Effector CD8-positive, alpha-beta T cell (primary cell): ENCODE results near the gene RAB11FIP5.

Experiments
- DNase-seq: peaks from one replicate; lab custom pipeline; 2025; lab: John Stamatoyannopoulos, UW

Gene RAB11FIP5

DNA sequence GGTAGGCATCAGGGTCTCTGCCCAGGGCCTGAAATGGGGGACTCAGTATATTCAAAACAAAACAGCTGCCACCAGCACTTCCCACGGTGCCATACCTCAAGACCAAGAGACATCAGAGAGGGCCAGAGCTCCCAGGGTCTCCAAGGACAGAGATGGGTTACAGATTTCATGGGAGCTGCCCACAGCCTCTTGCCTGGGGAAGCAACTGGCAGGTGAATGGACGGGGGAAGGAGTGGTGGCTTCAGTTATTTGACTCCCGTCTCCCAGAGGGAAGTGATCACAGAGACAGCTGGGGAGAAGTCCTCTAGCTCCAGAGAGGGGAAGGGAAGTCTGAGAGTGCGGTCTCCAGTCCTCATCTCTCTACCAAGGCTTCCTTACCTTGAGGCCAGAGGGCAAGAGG is 25.4 kb downstream of the RAB11FIP5 start:
- DNase-seq: no peak

DNA sequence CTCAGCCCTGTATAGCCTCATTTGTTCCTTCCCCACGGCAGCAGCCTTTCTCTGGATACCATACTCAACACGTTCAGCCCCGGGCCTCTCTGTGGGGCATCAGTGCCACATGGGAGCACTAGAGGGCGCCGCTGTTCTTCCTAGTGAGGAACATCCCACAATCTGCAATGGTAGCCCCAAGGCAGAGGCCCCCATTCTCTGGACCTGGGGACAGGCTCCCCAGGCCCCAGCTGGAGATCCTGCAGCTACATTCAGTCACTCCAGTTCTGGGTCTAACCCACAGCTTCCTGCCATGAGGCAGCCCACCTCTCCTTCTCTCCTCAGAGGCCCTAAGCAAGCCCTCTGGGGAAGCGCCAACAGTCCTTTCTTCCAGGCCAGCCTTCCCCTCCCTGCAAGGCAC is 27.1 kb downstream of the RAB11FIP5 start:
- DNase-seq: peak; percentile 64

DNA sequence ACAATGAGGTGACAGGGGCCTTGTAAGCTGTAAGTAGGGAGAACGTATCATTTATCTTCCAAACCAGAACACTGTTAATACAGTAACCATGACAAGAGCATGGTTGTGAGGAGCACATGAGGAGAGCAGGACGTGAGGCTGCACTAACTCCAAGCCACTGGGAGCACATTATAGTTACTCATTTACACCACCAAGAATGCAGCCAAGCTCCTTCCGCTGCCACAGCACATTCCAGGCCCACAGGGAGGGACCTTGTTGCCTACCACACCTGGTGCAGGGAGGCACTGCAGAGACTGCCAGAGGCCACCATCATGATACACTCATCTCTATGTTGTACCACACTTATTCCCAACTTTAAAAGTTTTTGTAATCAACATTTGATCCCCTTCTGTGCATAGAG is 27.8 kb downstream of the RAB11FIP5 start:
- no peak for DNase-seq

DNA sequence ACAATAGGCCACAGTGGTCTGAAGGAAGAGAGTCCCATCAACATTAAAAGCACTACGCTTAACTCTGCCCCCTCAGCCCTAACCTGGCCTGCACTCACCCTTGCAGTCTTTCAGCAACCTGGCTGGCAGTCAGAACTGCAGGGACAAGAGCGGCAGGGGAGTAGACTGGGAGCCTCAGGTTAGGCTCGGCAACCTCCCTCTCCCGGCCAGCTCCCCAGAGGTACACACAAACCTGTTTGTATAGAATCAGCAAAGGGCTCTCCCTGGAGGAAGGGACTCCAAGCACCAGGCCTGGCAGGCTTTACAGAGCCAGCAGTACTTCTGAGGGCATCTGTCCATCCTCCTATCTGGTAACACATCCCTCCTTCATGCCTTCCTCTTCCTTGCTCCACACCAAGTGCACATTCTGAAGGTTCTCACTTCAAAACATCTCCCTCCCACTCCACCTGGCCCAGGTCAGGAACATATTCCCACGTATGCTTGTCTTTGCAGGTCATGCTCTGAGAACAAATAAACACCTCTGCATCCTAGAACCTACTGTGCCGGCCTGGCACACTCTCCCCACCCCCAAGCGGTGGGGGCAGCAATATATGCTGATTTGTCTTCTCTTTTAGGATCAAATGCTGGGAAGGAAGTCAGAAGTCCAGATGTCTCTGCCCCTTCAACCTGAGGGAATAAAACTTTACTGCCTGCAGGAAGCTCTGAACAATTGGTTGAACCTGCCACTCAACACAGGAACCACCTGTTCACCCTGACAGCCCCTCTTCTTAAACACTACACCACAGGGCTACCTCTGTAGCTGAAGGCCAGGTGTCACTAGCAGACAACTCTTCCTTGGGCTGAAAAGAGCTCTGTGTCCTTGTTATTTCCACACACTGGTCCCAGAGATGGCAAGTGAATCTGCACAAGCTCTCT is 28.6 kb downstream of the RAB11FIP5 start:
- DNase-seq: no peak

DNA sequence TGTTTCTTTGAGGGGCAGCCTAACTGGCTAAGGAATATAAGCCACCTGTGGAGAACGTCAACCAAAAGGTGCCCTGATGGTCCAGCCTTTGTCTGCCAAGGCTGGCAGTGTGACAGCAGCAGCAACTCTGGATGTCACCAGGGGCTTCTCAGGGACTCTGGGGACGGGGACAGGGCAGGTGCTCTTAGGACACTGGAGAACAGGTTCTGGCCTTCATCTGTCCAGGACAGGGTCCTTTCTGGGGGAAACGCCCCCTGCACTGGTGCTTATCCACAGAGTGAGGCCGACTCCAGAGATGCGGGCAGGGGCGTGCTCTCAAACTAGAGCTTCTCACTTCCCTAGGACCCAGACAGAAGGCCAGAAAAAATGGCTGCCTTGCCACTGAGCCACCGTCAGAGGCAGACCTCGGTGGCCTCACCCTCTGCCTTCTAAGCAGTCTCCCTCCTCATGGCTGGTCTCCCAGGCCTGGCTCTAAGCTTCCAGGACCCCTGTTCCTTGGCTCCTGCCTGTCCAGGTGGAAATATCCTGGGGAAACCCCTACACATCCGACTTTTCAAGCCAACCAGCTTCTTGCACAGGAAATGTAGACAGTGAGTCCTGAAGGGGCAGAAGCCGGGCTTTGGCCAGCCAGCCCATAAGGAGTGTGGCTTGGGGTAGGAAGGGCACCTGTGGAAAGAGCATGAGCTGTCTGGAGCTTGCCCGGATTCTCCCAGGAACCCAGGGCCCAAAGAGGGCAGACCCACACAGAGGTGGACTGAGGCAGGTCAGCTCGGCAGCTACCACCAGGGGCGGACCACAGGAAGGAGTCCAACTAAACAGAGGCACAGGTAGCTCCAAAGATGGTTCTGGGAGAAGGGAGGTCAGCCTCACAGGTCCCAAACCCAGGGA is 30.0 kb downstream of the RAB11FIP5 start:
- DNase-seq: no peak

DNA sequence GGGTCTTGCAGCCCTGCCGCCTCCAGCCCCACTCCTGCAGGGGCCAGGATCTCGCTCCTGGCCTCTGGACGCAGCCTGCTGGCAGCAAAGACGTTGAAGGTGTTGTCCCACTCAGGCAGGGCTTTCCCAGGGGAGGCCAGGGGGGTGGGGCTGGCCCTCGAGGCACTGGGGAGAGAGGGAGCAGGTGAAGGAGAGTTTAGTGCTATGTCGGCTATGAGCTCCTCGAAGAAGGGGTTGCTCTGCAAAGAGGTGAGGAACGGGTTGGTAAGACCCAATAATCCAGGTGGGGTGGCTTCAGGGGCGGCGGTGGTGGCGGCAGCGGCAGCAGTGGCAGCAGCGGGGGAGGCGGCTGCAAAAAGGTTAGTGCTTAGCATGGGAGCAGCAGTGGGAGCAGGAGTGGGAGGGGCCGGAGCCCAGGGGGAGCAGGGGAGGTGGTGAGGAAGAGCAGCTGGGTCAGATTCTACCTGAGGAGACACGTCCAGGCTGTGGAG is 31.5 kb downstream of the RAB11FIP5 start:
- no peak for DNase-seq

DNA sequence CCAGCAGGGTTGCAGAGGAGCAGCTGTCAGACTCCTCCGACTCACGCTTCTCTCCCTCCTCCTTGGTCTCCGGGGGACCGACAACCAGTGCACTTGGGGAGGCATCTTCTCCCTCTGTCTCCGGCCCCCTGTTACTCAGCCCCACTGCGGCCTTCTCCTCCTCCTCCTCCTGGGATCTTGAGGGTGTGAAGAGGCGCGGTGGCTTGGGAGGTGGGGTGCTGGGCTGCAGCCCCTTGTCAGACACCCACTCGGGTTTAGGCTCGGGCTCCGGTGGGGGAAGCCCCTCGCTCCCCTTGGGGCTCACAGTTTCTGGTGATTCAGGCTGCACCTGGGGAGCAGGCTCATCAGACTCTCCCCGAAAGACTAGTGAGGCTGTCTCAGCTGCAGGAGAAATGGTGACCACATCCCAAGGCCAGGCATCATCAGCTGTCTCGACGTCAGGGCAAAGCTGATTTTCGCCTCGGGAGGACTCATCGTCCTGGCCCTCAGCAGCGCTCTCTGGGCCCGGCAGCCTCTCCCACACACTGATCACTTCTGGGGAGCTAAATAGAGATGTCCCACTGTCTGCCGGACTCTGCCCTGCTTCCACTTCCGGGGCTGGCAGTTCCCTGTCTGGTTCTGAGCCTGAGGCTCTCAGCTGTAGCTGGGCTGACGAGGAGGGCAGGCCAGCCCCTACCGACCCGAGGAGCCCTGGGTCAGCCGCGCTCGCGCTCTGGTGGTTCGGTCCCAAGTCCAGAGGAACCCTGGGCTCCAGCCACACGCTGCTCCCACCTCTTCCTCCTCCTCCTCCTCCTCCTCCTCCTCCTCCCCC is 32.2 kb downstream of the RAB11FIP5 start:
- no peak for DNase-seq

DNA sequence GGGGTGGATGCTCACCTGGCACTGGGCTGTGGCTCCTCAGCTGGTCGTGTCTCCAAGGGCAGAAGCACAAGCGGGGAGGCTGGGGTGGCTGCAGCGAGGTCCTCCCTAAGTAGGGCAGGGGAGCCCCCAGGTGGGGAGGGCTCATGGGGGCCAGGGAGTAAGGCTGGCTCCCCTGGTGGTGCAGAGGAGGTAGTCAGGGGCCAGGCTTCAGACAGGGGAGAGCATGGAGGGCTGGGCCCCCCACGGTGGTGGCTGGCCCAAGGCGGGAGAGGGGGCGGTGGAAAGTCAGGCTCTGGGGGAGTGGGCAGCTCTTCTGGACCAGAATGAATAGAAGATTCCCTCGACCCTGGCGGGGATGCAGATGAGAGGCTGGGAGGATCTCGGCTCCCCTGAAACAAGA is 33.1 kb downstream of the RAB11FIP5 start:
- DNase-seq: no peak

DNA sequence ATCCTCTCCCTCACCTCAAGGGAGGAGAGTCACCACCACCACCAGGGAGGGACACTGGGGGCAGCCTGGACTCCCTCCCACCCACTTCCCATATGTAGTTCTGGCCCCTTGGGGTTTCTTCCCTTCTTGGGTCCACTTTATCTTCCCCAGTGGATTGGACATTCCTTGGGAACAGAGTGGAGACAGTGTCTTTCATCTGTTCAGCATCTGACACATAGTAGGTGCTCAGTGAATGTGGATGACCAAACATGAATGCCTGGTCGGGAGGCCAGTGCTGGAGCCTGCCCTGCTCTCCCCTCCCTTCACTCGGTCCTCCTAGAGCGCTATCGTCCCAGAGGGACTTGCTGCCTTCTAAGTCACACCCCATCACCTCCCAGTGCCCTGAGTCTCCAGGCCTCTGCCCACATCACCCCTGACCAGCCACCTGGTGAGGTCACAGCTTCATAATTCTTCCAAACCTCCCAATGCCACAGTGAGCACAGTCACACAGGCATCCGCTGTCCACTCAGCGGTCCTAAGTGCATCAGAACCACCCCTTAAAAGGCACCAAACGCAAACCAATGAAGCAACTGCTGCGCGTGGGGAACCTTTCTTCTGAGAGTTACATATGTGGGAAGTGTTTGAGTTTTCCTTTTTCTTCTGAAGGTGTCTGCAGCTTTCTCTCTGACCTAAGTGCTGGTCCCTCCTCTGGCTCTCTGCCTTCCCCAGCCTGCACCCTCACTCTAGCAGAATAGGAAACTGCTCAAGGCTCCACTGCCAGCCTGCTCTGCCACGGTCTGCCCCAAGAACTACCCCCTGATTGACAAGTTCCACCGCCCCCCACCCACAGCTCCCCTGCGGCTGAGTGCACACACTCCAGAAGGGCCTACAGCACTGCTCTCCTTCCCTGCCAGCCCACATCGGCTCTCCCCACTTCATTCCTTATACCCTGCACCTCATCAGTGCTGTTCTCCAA is 34.0 kb downstream of the RAB11FIP5 start:
- DNase-seq: no peak

DNA sequence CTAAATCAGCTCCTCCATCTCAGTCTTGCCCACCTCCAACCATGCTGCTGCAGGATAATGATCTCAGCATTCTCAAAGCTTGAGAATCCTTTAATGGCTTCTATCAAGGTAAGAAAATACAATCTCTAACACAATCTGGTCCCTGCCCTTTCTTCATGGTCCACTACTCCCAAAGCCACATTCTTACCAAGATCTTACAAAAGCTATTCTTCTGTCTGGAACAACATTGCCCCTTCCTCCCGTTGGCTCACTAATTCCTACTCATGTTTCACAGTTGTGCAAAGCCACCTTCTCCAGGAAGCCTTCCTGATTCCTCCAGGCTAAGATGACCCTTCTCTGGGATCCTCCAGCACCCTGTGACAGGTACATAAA is 35.3 kb downstream of the RAB11FIP5 start:
- DNase-seq: no peak

DNA sequence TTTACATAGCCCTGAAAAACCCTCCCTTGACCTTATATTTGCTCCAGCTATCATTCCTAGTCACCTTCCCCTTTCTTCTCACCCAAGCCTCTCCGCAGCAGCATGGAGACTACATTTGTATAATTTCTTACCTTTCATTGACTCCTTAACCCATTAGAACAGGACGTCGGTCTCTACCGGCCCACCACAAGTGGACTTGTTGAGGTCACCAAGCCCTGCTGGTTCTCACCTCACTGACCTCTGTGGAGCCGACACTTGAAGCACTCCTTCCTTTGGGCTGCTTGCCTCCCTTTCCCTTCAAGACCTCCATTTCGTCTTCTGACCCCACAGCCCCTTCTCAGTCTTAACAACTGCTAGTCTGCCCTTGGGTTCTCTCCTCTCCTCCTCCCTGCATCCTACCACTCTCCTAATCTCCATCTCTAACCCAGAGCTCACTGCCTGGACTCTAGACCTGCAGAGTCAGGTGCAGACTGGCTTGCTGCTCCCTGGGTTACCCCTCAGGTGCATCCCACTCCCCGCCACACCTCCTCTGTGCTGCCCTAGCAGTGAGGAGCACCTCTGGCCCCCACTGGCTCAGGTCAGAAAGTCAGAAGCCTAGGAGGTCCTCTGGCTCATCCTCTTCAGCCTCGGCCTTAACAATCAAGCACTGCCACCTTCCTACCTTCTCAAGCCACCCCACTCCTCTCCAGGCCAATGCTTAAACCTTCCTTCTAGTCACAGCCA is 35.9 kb downstream of the RAB11FIP5 start:
- no peak for DNase-seq

DNA sequence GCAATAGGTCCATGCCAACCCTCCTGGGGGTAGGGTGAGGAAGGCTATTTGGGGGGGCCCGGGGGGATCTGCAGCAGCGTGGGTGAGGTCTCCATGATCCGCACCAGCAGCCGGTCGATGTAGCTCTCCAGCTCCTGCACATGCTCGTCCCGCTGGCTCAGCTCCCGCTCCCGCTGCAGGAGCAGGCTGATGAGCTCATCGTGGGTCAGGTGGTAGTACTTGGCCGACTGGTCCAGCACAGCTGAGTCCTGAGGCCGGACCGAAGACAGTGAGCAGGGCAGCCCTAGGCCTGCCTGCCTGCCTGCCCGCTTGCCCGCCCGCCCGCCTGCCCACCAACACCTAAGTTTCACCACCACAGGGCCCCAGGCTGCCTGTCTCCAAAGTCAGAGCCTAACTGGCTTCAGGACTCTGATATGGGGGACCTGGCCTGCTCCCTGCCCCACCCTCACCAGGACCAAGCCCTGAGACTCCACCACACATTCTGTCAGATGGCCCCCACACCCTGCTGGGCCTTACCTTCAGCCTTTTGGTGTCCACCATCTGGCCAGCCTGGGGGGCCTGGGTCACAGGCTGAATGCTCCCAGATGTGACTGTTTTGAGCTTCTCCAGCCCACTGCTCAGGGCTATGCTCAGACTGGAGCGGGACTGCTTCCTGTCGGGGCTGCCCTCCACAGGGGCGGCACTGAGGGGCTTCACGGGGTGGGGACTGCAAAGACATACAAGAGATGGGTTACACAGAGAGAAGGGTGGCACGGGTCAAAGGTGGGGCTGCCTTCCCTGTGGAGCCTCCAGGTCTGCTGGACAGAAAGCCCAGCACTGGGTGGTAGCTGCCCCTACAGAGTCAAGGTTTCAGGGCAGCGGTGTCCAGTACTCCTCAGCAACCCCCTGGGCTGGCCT is 37.0 kb downstream of the RAB11FIP5 start:
- no peak for DNase-seq

DNA sequence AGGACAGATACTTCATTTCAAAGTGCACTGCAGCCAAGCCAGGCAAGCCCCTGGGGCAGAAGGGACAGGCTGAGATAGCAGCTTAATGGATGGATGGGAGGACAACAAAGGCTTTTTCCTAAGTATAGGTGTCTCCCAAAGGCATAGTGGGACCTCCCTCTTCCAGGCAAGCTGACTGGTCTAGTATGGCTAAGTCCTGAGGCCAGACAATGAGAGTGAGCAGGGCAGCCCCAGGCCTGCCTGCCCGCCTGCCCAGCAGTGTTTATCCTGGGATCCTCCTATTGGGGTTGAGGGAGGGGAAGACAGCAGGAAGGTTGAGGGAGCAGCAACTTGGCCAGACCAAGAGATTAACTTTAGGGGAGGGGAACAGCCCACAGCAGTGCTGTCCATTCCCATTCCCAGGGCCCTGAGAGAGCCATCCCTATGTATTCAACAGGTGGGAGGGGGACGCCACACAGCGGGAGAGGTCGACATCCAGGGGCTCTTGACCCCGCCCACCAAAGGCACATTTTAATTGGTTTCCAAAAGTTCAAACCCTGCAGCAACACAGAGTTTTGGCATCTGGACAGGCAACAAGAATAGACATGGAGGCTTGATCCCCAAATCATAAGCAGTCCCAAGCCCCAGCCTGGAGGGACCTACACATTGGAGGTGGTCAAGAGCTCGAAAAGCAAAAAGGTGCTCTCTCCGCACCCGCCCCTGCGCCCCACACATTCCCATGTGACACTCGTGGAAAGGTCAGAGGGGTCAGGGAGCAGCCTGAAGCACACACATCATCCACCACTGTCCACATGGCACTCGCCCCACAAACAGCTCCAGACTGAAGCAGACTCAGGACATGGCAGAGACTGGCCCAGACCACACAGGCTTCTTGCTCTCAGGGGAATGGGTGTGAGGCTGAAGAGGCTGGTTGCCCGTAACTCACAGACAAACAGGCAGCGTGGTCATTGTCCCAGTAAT is 38.4 kb downstream of the RAB11FIP5 start:
- no peak for DNase-seq

DNA sequence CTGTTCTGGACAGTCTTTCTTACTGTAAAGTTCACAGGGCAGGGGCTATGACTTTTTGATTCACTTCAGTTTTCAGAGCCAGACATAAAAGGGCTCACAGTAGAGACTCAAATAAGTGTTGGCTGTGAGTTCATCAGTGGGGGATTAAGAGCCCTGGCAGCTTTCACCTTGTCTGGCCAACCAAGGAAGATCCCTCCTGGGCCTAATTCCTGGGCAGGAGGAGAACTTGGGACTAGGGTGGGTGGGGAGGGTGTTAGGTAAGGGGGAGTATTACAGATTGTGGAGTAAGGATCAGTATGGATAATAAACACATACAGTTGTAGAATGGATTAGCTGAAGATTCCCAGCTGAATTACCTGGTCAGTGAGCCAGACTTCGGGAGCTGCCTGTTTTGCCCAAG is 40.3 kb downstream of the RAB11FIP5 start:
- DNase-seq: no peak

DNA sequence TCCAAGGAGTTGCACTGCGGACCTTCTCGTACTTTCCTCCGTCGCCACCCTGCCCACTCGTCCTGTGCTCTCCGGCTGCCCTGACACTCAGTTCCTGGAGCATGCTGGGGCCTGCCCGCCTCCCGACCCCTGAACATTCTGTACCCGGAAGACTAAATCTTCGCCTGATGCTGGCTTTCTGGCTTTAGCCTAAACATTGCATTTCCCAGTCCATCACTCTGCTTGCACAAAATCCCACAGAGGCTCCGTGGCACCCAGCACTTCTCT is 40.7 kb downstream of the RAB11FIP5 start:
- DNase-seq: peak; percentile 14

DNA sequence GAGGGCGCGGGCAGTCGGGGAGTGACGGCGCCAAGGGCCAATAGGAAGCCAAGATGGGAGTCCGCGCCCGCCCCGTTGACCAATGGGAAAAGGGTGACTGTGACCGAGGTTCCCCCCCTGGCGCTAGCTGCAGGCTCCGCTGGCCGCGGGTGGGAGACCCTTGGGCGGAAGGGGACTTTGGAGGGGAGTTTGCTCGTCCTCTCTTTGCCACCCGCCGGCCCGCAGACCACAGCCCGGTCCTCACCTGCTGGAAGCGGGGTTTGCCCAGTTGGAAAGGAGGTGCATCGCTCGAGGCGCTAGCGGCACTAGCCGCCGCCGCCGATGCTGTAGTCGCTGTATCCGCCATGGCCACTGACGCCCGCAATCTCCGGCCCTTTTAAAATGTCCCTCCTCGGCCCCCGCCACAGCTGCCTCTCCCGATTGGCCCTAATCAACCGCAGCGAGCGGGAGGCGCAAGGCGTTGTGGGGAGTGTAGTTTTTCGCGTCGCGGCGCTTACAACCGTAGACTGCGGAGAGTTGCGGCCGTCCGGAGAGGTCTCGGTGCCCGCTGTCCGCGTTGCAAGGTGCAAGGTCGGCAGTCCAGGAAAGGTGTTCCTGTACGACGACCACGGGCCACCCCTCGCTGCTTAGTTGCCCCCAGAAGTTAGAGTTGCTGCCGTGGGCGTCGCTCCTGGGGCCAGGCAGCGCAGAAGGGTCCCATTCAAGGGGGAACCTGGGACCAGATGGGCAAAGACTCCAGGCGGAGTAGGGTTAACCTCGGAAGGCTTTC is 41.2 kb downstream of the RAB11FIP5 start, which contains the start of gene SFXN5:
Gene SFXN5 (minus strand): TSS at position 353 of the 769 bp plus-strand sequence. CDS start 7 bp downstream, at position 346.
- peak; percentile 91 for DNase-seq
